Measurements from ENCODE around the gene FOLR3.
"Not testable (repeated sequence)": the region's sequence is repeated elsewhere in the genome, so short reads cannot be mapped to it uniquely, and the experiment has no call there.

- not testable (repeated sequence) for TF ChIP-seq POLR2A, CTCF (IDR thresholded peaks at IDR 0.05)
Measured at GRCh38 chr11:72169754-72170153, 34.2 kb downstream of the FOLR3 start.

All from adrenal gland (tissue), 5 donors.